CD1c-positive myeloid dendritic cell (primary cell): ENCODE results near the gene SRGAP2B.
"Not testable (repeated sequence)": the region's sequence is repeated elsewhere in the genome, so short reads cannot be mapped to it uniquely, and the experiment has no call there.

Experiments
- DNase-seq: peaks from one replicate; pipeline ENCODE4 v3.0.0-alpha.2; 2016; ENCODE audit errors: extremely low spot score

SRGAP2B gene

GRCh38 chr1:145082483-145083255 is 12.5 kb downstream of the SRGAP2B start:
- DNase-seq: not testable (repeated sequence)

GRCh38 chr1:145080193-145080592 is 14.9 kb downstream of the SRGAP2B start:
- DNase-seq: peak; percentile 0

GRCh38 chr1:145079737-145080136 is 15.4 kb downstream of the SRGAP2B start:
- DNase-seq: peak; percentile 62

- DNase-seq: not testable (repeated sequence)
These were observed 16.2 kb downstream of the SRGAP2B start for GRCh38 chr1:145078787-145079370.

- DNase-seq: not testable (repeated sequence)
These were observed 17.0 kb downstream of the SRGAP2B start for GRCh38 chr1:145077872-145078786.

- DNase-seq: not testable (repeated sequence)
These were observed 18.3 kb downstream of the SRGAP2B start for GRCh38 chr1:145076877-145077276.

GRCh38 chr1:145074021-145074559 is 21.0 kb downstream of the SRGAP2B start:
- not testable (repeated sequence) for DNase-seq

- not testable (repeated sequence) for DNase-seq
These were observed 23.6 kb downstream of the SRGAP2B start for GRCh38 chr1:145071569-145071968.

- DNase-seq: not testable (repeated sequence)
These were observed 28.6 kb downstream of the SRGAP2B start for GRCh38 chr1:145066486-145066885.

GRCh38 chr1:145065194-145065826 is 29.8 kb downstream of the SRGAP2B start:
- not testable (repeated sequence) for DNase-seq

- DNase-seq: peak; percentile 0
These were observed 31.0 kb downstream of the SRGAP2B start for GRCh38 chr1:145063941-145064648.

GRCh38 chr1:145063285-145063684 is 31.8 kb downstream of the SRGAP2B start:
- DNase-seq: not testable (repeated sequence)

- DNase-seq: not testable (repeated sequence)
These were observed 36.9 kb downstream of the SRGAP2B start for GRCh38 chr1:145058184-145058583.

GRCh38 chr1:145055217-145055760 is 39.8 kb downstream of the SRGAP2B start:
- not testable (repeated sequence) for DNase-seq

- not testable (repeated sequence) for DNase-seq
These were observed 41.7 kb downstream of the SRGAP2B start for GRCh38 chr1:145053428-145053827.

- DNase-seq: not testable (repeated sequence)
These were observed 42.9 kb downstream of the SRGAP2B start for GRCh38 chr1:145052019-145052776.

- DNase-seq: not testable (repeated sequence)
These were observed 46.8 kb downstream of the SRGAP2B start for GRCh38 chr1:145048181-145048856.

GRCh38 chr1:145047553-145047952 is 47.6 kb downstream of the SRGAP2B start:
- DNase-seq: not testable (repeated sequence)
